CD4-positive, alpha-beta T cell treated with Interleukin-10 for 1 hour (primary cell): Measurements from ENCODE around the gene HOXA7.

ENCODE experiments used
- DNase-seq: peaks from one replicate; pipeline ENCODE4 v3.0.0-alpha.2; 2020

HOXA7 gene

GRCh38 chr7:27156508-27156898 lies at the start of gene HOXA7:
TSS of gene HOXA7 (minus strand) at chr7:27156675. CDS start at chr7:27156545, 130 bp downstream.
- no peak for DNase-seq

GRCh38 chr7:27205325-27206280 lies 49.1 kb upstream of the HOXA7 start:
- no peak for DNase-seq

- DNase-seq = no peak
Measured at GRCh38 chr7:27204851-27205322, 48.4 kb upstream of the HOXA7 start.

- DNase-seq = no peak
Measured at GRCh38 chr7:27203964-27204594, 47.6 kb upstream of the HOXA7 start.

GRCh38 chr7:27203365-27203953 lies 47.0 kb upstream of the HOXA7 start:
- no peak for DNase-seq

GRCh38 chr7:27202862-27203134 lies 46.3 kb upstream of the HOXA7 start:
- DNase-seq = no peak

GRCh38 chr7:27202018-27202861 lies 45.8 kb upstream of the HOXA7 start:
- no peak for DNase-seq

GRCh38 chr7:27201580-27202017 lies 45.1 kb upstream of the HOXA7 start:
- no peak for DNase-seq

GRCh38 chr7:27200761-27201579 lies 44.5 kb upstream of the HOXA7 start:
- no peak for DNase-seq

GRCh38 chr7:27199849-27200760 lies 43.6 kb upstream of the HOXA7 start, which contains the start of gene HOXA13:
TSS of gene HOXA13 (minus strand) at chr7:27200091. CDS start at chr7:27200077, 14 bp downstream.
- no peak for DNase-seq

- no peak for DNase-seq
Measured at GRCh38 chr7:27198871-27199801, 42.7 kb upstream of the HOXA7 start.

GRCh38 chr7:27198138-27198841 lies 41.8 kb upstream of the HOXA7 start:
- no peak for DNase-seq

- no peak for DNase-seq
Measured at GRCh38 chr7:27197137-27198042, 40.9 kb upstream of the HOXA7 start.

- DNase-seq = peak; percentile 82
Measured at GRCh38 chr7:27196287-27196767, 39.9 kb upstream of the HOXA7 start.

- DNase-seq = no peak
Measured at GRCh38 chr7:27194686-27195379, 38.4 kb upstream of the HOXA7 start.

- DNase-seq = no peak
Measured at GRCh38 chr7:27194002-27194352, 37.5 kb upstream of the HOXA7 start.
